HG03558 (cell line): ENCODE data around the gene FTH1.

Experiments
- ATAC-seq: cut with Tn5 transposase; IDR thresholded peaks from one replicate; pipeline ENCODE4 v1.9.1; 2021; ENCODE audit warnings: moderate number of reproducible peaks; ENCODE audit not compliant: unreplicated experiment; ENCODE audit errors: extremely low read depth

Gene FTH1

GRCh38 chr11:61980783-61981541 is 13.5 kb upstream of the FTH1 start:
- ATAC-seq = no peak

DNA sequence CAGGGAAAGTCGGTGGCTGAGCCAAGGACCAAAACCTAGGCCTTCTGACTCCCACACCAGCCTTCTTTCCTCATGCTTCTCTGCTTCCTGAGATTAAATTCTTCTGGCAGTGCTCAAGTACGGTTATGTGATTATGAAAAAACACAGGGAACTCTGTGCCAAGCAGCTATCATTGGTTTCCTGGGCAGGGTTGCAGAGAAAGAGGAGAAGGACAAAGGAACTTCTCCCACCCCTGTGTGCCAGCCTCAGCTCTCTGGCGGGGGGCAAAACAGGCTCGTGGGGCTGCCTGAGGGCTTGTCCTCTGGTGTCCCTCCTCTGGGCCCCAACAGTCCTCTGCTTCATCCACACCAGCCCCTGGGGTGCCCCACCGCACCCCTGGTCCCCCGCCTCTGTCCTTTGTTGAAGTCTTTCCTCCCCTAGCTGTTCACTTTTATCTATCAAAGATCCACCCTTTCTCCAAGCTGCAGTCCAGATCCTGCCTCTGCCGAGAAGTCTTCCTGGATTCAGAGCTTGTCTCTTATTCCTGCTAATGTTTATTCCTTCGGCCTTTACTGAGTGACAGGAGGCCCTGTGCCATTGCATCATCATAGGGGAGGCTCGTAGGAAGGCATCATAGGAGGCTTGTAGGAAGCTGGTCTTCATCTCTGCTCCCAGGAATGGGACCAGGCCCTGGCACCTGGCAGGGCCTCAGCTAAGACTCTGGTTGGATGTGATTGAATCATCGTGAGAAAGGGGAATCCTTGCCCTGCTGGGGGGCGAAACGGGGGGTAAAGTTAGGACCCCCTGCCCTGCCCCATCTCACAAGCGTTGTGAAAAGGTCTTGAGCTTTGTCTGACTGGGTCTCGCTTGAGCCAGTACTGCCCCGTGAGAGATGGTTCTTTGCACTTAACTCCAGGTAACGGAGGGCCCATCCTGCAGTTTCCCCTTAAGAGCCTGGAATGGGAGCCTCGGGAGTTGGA is 11.5 kb upstream of the FTH1 start:
- ATAC-seq = no peak

DNA sequence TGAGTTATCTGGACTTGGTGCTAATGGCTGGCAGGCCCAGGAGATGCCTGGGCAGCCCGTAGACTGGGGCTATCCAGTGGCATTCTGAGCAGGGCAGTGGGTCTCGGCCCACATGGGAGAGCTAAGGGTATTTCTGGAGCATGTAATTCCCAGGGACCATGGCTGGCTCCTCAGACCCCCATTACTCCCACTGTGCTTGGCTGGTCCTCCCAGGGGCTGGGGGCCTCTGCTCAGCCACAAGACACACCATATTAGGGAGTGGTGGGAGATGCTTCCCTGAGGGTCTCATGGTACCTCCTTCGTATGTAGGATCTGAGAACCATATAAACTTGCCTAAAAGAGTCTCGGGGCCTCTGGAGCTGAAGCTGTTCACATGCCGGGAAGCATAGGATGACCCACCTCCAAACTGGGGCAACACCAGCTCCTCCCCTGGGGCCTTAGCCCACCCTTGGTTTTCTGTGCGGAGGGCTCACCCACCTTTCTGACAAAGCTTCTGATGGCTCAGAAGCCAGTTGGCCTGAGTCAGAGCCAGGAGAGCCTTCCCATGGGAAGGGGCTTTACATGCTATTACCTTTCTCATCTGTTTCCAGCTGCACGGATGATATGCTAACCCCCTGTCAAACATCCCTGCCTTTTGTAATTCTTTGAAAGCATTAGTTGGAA is 9.5 kb upstream of the FTH1 start:
- ATAC-seq = no peak

DNA sequence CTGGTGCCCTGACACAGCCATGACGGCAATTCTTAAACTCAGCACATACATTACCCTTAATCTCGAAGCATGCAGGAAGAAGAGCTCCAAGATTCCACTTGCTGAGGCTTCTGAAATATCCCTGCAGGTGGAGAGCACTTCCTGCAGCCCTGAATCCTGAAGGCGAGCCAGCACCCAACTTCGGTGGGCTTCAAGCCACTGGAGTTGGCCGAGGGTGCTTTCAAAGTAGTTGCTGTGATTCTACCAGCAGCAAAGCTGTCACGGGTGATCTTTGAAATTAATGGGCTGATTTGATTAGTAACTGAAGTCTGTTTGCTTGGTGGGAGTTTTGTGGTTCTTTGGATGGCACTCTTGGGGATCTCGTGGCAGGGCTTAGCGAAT is 9.0 kb upstream of the FTH1 start:
- ATAC-seq = no peak

DNA sequence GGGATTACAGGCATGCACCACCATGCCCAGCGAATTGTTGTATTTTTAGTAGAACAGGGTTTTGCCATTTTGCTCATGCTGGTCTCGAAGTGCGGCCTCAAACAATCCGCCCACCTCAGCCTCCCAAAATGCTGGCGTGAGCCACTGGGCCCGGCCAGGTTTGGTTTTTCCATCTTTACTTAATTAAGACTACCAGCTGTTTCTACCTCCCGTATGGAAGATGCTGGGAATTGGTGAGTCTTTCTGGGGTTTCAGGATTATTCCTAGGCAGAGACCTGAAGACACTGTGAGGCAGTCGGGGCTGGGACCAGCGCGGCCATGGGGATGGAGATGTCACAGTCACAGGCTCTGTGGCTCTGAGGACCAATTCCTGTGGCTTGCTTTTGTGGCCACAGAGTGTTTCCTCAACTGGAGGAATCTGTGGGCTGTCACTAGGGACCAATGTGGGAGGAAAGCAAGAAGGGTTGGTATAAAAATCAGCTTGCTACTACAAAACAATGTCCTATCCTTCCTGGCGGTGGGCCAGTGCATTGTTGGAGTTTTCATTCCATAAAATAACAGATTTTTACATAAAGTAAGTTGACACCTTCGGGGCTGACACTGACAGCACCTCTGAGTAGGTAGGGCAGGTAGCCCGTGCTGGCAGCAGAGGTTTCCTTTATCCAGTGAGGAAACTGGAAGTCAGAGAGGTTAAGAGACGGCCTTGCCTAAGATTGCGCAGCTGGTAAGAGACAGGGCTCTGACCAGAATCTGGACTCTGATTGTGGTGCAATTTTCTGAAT is 8.4 kb upstream of the FTH1 start:
- ATAC-seq = no peak

GRCh38 chr11:61974766-61975631 is 7.6 kb upstream of the FTH1 start:
- ATAC-seq = no peak

- ATAC-seq = no peak
These were observed 6.2 kb upstream of the FTH1 start for GRCh38 chr11:61973476-61974162.

- no peak for ATAC-seq
These were observed 5.4 kb upstream of the FTH1 start for GRCh38 chr11:61972672-61973475.

GRCh38 chr11:61972112-61972671 is 4.8 kb upstream of the FTH1 start:
- no peak for ATAC-seq

DNA sequence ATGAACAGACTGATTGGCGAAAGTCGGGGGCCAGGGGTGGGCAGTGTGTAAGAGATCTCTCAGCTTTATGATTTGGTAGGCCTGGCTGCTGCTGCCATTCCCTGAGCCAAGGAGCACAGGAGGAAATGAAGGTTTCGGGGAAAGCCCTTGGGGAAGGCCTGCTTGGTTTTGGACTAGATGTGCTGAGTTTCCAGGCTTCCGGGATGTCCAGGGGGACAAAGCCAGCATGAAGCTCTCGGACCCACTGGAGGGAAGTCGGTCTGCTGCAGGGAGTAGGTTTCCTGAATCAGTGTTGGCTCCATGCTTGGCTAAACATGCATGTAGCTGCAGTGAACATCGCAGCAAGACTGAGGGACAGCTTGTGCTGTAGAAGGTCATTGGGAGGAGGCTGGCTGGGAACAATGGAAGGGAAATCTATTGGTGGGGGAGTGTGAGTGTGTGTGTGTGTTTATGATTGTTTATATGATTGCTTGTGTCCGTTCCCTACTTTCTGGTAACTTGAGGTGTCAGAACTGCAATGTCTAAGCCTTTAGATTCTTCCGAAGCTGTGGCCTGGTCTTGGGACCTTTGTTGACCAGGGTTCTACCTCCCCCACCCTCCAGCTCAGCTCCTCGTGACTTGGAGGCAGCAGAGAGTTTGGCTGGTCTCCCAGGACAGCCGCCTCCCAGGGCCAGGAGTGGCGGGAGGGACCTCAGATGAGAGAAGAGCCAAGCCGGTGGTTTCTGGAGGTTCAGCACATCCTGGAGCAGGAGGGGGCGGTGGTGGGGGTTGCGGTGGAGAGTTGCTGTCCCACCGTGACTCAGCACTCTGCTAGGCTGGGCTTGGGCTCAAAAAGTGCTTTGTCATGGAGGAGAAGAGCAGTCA is 4.0 kb upstream of the FTH1 start:
- ATAC-seq = no peak

DNA sequence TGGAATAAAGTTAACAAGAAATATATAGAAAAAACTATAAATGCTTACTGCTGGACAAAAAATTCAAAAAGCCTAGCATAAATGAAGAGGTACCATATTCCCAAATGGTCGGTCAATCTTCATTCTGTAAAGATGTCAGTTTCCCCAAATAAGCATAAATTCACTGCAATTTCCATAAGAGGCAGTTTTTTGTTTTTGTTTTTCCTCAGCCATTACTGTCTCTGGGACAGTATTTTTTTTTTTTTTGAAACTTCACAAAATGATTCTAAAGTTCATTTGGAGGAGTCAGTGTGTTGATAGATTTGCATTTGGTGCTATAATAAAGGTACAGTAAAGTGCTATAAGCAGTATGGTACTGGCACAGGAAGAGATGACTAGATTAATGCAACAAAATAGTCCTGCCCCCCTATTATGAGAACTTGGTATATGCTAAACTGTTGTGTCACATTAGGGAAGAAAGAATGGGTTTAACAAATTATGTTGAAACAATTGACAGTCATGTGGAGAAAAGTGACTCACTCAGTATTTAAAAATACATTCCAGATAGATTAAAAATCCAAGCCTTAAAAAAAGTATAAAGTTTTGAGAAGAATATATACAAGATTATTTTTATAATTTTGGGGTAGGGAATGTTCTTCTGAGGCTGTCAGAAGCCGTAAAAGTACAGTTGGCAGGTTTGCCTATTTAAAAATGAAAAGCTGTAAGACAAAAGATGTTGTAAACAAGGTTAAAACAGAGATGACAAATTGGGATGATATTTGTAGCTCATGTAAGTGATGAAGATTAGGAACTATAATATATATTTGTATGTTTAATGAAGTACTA is 2.6 kb upstream of the FTH1 start:
- ATAC-seq = no peak

DNA sequence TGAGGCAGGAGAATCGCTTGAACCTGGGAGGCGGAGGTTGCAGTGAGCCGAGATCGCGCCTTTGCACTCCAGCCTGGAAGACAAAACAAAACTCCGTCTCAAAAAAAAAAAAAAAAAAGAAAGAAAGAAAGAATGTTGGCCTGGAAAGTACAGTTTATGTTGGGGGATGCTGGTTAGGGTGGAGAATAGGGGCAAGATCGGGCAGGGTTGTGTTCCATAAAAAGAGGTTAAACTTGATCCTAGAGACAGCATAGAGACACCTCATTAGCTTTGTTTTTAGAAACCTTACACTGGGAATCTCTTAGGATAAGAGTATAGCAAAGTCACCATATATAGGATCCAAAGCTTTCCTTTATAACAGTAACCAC is 1.9 kb upstream of the FTH1 start:
- no peak for ATAC-seq

DNA sequence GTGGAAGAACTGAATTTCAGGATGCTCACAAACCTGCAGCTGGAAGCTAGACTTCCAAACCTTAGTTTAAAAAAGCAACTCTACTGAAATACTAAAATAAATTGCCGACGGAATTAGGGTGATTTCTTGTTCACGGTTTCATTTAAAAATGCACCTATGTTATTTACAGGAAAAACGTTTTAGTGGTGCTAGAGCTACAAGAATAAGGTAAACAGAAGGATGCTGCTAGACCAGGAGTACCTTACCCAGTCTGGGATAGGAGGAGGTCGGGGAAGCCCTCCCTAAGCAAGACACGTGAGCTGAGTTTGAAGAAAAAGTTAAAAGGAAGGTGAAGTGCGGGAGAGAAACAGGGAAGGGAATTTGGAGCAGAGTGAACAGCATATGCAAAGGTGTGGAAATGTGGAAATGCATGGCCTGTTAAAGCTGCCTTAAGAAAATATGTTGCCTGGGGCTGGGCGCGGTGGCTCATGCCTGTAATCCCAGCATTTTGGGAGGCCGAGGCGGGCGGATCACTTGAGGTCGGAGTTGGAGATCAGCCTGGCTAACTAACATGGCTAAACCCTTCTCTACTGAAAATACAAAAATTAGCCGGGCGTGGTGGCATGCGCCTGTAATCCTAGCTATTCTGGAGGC is 1.4 kb upstream of the FTH1 start:
- no peak for ATAC-seq

DNA sequence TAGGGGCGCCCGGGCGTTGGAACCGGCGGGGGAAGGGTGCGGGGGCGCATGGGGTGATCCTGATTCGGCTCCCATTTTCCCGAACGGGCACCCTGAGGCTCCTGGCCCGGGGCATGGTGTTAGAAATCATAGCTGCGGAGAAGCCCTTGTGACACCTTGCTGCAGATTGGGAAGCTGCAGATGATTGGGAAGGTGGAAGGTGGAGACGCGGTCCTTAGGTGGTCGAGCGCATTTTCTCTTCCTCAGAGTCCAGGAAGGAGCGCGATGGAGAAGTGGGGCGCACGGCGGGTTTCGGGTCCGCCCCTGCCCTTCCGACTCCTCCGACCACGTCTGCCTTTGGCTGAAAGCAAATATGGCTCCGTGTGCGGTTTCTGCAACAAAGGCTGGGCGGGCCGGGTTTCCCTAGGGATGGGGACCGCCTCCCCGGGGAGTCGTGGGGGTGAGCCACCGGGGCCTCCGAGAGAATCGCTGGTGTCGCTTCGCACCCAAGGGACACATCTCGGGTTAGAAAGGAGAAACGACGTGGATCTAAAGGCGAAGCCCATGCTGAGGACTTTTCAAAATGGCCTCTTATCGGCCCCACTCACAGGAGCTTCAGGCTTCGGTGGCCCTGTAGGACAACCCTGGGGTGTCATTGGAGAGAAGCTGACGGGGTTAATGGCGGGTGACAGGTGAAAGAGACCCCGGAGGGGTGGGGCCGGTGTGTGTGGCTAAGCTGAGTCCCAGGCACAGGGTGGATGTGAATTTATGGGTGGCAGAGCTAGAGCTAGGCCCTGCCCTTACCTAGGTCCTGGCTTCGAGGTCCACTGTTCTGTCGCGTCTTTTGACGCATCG is 707 bp upstream of the FTH1 start:
- ATAC-seq = no peak

DNA sequence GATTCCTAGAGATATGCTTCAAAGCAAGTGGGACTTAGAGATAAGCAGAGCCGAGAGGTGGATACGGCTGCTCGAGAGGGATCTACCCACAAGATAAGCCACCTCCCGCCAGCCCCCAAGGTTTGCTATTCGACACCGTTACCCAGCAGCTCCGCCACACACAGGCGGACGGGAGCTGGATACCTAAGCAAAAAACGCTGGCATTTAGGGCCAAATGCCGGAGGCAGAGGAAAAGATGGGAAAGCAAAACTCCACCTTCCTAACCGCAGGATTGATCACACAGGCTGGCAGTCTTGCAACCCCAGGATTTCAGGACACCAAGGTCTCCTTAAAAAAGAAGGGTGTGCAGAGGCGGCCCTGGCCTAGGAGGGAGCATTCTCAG is 709 bp downstream of the FTH1 start:
- no peak for ATAC-seq
